Aorta (tissue), 5 donors: Measurements from ENCODE around the gene TERT. TPM values are rescaled to one million over a fixed set of nuclear protein-coding genes. Genes with fewer than 3 reads are reported as not detected.
"Not testable (repeated sequence)": the region's sequence is repeated elsewhere in the genome, so short reads cannot be mapped to it uniquely, and the experiment has no call there.

ENCODE experiments used
- ATAC-seq: fragments of 200-7000 bp; cut with Tn5 transposase; one replicate; pipeline ENCODE4 v1.9.1; 2022; ENCODE audit warnings: moderate library complexity; ENCODE audit not compliant: low FRiP score
- DNase-seq, 2 donors: peaks; one replicate each; pipeline ENCODE4 v3.0.0-alpha.2; 2020
- H3K27ac ChIP-seq, 2 donors: one replicate each; pipeline ENCODE4 v1.5.1; 2013; ENCODE audit warnings: low read length in 2 of 2, mild to moderate bottlenecking in 2 of 2, moderate library complexity in 2 of 2, control low read depth in 1 of 2, inconsistent platforms in 1 of 2, low read depth in 1 of 2
- H3K27me3 ChIP-seq, 2 donors: one replicate each; pipeline ENCODE4 v1.6.1; 2013; ENCODE audit warnings: control low read depth in 1 of 2, low read length in 1 of 2, mild to moderate bottlenecking in 1 of 2, moderate library complexity in 1 of 2; ENCODE audit not compliant: insufficient read depth in 2 of 2, control insufficient read depth in 1 of 2
- H3K36me3 ChIP-seq, 2 donors: one replicate each; pipeline ENCODE4 v1.6.1; 2013; ENCODE audit warnings: control low read depth in 1 of 2, low read length in 1 of 2, mild to moderate bottlenecking in 1 of 2; ENCODE audit not compliant: insufficient read depth in 2 of 2, control insufficient read depth in 1 of 2
- H3K4me1 ChIP-seq, 2 donors: one replicate each; pipeline ENCODE4 v1.6.1; 2013; ENCODE audit warnings: low read length in 2 of 2, control low read depth in 1 of 2, mild to moderate bottlenecking in 1 of 2, moderate library complexity in 1 of 2; ENCODE audit not compliant: insufficient read depth in 2 of 2, control insufficient read depth in 1 of 2
- H3K4me3 ChIP-seq, 2 donors: one replicate each; pipeline ENCODE4 v1.5.1; 2013; ENCODE audit warnings: low read length in 2 of 2, control low read depth in 1 of 2, mild to moderate bottlenecking in 1 of 2
- H3K9me3 ChIP-seq: one replicate; pipeline ENCODE4 v1.6.1; 2013; ENCODE audit warnings: mild to moderate bottlenecking, low read length; ENCODE audit not compliant: control insufficient read depth
- WGBS, 2 donors: extraction: QIAGEN DNeasy Blood & Tissue Kit; methylation state at CpG; one replicate each; pipeline ENCODE4 v1.1.7; 2013; 5-methylcytosine and 5-hydroxymethylcytosine counted together
- intact Hi-C, 2 donors: fragments of 100-400 bp; cut with DNase I; formaldehyde crosslinking; loops; one replicate each; pipeline versions ENCODE4 v1.14.2 to v1.15.0; 2022
- polyA plus RNA-seq, 2 donors: library from polyadenylated mRNA; stranded (reverse); fragments of 200-250 nt; gene quantifications; one replicate each; pipeline ENCODE4 v1.2.3, GENCODE V29; 2013
- total RNA-seq, 2 donors: library from RNA; stranded (reverse); fragmentation: NEBNext Ultra II Directional; extraction: Animal tissue kit (Norgen Biotek cat#: 25700); gene quantifications; one replicate each; pipeline ENCODE4 v1.2.1, GENCODE V29; 2021
- donor health status: healthy with polysubstance abuse.
- donor health status: Bipolar disorder and iron deficiency.
- donor health status: DM: no; HTN: no; CAD: no.
- donor health status: DM: no; HTN: no; CAD: no.
- donor health status: DM: yes; HTN: yes; CAD: no.

Gene TERT
- total and polyA plus RNA-seq, 4 donors, result not detected

DNA sequence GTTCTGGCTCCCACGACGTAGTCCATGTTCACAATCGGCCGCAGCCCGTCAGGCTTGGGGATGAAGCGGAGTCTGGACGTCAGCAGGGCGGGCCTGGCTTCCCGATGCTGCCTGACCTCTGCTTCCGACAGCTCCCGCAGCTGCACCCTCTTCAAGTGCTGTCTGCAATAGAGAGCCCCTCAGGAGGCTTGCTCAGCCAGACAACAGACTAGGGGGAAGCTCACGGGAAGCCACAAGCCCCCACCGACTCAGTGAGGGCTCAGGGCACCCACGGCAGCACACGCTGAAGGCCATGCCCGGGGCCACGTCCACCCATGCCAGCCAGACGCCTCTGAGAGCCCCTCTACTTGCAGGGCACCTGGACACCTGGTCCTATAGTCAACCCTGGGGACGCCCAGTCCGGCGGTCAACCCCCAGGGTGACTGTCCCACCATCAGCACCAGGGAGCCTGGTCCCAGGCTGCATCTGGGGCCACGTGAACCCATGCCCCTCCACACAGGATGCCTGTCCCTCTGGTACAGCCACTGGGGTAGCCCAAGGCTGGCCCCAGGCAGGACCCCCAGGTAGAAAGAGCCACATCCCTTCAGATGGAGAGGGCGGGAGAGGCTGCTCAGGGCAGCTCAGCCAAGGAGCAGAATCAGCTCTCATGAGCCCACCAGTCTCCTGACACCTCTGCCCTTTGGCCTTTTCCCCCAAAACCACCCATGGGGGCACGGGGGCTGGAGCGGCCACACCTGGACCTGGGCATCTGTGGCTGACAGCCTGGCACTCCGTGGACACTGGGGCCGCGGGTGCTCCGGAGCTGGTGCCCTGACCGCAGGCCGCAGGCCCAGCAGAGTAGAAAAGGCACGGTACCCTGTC lies 14.5 kb downstream of the TERT start:
- no peak for ATAC-seq
- no peaks in the 10 kb centered on the region for H3K36me3 ChIP-seq
- no peak overlapping the region for H3K27ac ChIP-seq
- 87 to 88% methylated on average over 32 of the region's 32 CpGs for WGBS, 2 donors
- H3K27me3 ChIP-seq, result no peaks in the 10 kb centered on the region
- intact Hi-C loops, result no loop called here
- H3K9me3 ChIP-seq, result no peaks in the 10 kb centered on the region
- H3K4me1 ChIP-seq, result no peaks in the 10 kb centered on the region
- no peak overlapping the region for H3K4me3 ChIP-seq
- peak; percentile 43 to 71 for DNase-seq

DNA sequence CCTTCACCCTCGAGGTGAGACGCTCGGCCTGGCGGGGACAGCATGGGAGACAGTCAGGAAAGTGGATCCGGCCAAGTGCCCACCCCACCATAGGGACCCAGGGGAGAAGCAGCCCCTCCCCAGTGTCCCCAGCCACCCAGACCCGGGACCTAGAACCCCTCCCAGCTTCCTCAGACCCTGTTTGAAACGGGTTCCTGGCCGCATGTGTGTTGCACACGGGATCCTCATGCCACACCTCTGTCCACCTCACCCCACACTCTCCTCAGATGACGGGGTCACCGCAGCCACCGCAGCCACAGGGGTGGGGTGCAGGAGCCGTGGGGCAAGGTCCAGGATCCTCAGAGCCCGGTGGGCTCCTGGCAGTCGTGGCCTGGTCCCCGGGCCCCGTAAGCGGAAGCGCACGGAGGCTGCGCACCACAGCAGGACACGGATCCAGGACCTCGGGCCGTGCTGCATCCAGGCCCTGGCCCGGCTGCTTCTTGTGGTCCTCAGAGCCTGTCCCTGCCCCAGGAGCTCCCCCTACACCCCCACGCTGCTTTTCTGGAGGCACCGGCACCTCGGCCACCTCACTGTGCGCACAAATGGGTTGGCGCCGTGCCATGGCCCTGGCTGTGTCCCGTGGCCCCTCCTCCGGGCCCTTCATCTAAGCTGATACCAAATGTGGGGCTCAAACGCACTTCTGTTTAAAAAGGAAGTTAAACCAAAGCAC lies 15.3 kb downstream of the TERT start:
- intact Hi-C loops, result no loop called here
- Histone ChIP-seq H3K27ac (no peak overlapping the region), H3K4me3 (no peak overlapping the region), H3K4me1 (no peaks in the 10 kb centered on the region), H3K36me3 (no peaks in the 10 kb centered on the region), H3K9me3 (no peaks in the 10 kb centered on the region), H3K27me3 (no peaks in the 10 kb centered on the region)
- WGBS, 2 donors, result 91% methylated on average over 33 to 34 of the region's 34 CpGs
- ATAC-seq (peak; percentile 29), DNase-seq (peak; percentile 40 to 68)

DNA sequence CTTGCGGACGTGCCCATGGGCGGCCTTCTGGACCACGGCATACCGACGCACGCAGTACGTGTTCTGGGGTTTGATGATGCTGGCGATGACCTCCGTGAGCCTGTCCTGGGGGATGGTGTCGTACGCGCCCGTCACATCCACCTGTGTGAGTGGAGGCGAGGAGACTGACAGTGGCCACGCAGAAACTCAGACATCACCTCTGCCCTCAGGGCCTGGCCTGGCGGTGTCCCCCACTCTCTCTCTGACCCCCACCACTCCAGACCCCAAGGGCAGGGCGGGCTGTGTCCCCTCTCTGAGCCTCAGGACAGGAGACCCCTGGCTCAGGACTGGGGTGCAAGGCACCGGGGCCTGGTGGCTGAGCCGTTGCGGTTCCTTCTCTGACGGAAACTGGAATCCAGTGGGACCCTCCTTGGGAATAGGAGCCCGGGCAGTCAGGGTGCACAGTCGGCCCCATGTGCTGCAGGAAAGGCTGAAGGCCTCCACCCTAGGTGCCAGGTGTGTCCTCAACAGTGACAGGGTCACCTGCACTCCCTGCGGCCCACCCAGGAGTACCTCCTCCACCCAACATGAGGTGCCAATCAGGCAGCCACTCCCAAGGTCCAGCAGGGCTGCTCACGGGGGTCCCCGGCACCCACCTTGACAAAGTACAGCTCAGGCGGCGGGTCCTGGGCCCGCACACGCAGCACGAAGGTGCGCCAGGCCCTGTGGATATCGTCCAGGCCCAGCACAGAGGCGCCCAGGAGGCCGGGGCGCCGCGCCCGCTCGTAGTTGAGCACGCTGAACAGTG lies 16.0 kb downstream of the TERT start:
- WGBS, 2 donors, result 94% methylated on average over 42 of the region's 42 CpGs
- intact Hi-C loops, result no loop called here
- DNase-seq (peak; percentile 30 to 71), ATAC-seq (peak; percentile 24)
- Histone ChIP-seq H3K36me3 (no peaks in the 10 kb centered on the region), H3K4me3 (no peak overlapping the region), H3K4me1 (no peaks in the 10 kb centered on the region), H3K27me3 (no peaks in the 10 kb centered on the region), H3K9me3 (no peaks in the 10 kb centered on the region), H3K27ac (no peak overlapping the region)

DNA sequence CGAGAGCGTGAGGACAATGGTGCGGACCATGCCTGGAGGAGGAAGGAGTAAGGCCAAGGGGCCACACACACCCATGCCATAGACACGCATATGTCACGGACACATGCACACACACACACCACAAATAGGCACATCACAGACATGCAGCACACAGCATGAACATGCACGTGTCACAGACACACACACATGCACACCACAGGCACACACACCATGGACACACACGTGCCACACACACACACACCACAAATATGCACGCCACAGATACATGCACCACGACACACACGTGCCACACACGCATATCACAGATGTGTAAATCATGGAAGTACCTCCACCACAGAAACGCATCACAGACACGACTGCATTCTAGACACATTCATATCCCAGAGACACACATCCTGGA lies 16.7 kb downstream of the TERT start:
- Histone ChIP-seq H3K4me1 (no peaks in the 10 kb centered on the region), H3K27me3 (no peaks in the 10 kb centered on the region), H3K4me3 (no peak overlapping the region), H3K9me3 (no peaks in the 10 kb centered on the region), H3K36me3 (no peaks in the 10 kb centered on the region), H3K27ac (no peak overlapping the region)
- intact Hi-C loops, result no loop called here
- ATAC-seq (no peak), DNase-seq (peak in 1 of 2 donors; percentile 27)
- WGBS, 2 donors, result 92 to 95% methylated on average over 13 of the region's 13 CpGs

DNA sequence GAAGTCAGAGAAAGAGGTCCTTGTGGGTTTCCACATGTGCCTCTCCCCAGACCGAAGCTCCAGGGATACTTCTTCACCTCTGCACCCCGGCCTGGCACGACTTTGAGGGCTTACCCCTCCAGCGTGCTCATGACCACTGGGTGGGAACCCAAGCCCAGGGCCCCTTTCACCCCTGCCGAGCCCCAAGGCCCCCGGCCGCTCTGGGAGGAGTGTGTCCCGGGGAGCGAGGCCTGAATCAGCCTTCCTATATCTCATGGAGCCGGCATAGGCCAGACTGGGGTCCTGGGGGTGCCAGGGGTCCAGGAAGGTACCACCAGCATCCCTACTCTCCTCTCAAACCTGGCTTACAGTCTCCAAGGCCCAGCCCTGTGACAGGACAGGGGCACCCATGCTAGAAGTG lies 17.1 kb downstream of the TERT start:
- intact Hi-C loops, result no loop called here
- DNase-seq (peak in 1 of 2 donors; percentile 6), ATAC-seq (no peak)
- Histone ChIP-seq H3K27me3 (no peaks in the 10 kb centered on the region), H3K4me3 (no peak overlapping the region), H3K36me3 (no peaks in the 10 kb centered on the region), H3K27ac (no peak overlapping the region), H3K4me1 (no peaks in the 10 kb centered on the region), H3K9me3 (no peaks in the 10 kb centered on the region)
- 91% methylated on average over 10 of the region's 10 CpGs for WGBS, 2 donors

DNA sequence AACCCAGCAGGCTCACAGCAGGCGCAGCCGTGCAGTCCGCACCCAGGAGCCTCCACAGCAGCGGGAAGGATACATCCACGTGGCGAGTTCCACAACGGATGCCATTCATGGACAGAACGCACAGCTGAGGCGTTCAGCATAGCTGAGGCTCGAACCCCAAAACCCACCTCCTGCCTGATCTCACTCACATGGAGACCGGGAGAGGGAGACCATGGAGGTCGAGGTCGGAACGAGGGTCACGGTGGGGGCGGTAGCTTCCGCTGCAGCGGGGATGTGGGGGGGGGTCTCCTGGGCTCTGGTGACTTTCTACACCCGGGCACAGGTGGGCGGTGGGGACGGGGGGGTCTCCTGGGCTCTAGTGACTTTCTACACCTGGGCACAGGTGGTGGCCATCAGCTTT lies 17.5 kb downstream of the TERT start:
- no peaks in the 10 kb centered on the region for H3K27me3 ChIP-seq
- no peak overlapping the region for H3K4me3 ChIP-seq
- DNase-seq, result peak in 1 of 2 donors; percentile 32
- intact Hi-C loops, result no loop called here
- whole genome bisulfite sequencing, 2 donors, result 87% methylated on average over 21 of the region's 21 CpGs
- no peaks in the 10 kb centered on the region for H3K4me1 ChIP-seq
- H3K36me3 ChIP-seq, result no peaks in the 10 kb centered on the region
- no peak overlapping the region for H3K27ac ChIP-seq
- no peaks in the 10 kb centered on the region for H3K9me3 ChIP-seq
- no peak for ATAC-seq

DNA sequence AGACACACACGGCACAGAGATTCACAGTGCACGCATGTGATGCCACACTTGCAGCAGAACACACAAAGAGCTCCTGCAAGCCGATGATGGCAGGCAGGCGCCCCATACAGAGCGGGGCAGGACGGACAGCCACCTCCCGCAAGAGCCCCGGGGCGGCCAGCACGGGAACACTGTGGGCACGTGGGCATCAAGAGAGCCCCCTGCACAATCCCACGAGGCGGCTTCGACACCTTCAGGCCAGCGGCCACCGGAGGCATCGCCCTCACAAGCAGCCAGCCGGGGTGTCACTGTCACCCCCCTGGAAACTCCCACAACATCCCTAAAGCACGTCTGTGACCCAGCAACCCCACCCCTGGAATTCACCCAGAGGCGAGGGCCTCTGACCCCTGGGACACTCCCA lies 17.9 kb downstream of the TERT start:
- Histone ChIP-seq H3K36me3 (no peaks in the 10 kb centered on the region), H3K4me3 (no peak overlapping the region), H3K4me1 (no peaks in the 10 kb centered on the region), H3K27me3 (no peaks in the 10 kb centered on the region), H3K27ac (no peak overlapping the region), H3K9me3 (no peaks in the 10 kb centered on the region)
- WGBS, 2 donors, result 85 to 86% methylated on average over 20 of the region's 20 CpGs
- DNase-seq, result no peak
- intact Hi-C loops, result no loop called here
- no peak for ATAC-seq

DNA sequence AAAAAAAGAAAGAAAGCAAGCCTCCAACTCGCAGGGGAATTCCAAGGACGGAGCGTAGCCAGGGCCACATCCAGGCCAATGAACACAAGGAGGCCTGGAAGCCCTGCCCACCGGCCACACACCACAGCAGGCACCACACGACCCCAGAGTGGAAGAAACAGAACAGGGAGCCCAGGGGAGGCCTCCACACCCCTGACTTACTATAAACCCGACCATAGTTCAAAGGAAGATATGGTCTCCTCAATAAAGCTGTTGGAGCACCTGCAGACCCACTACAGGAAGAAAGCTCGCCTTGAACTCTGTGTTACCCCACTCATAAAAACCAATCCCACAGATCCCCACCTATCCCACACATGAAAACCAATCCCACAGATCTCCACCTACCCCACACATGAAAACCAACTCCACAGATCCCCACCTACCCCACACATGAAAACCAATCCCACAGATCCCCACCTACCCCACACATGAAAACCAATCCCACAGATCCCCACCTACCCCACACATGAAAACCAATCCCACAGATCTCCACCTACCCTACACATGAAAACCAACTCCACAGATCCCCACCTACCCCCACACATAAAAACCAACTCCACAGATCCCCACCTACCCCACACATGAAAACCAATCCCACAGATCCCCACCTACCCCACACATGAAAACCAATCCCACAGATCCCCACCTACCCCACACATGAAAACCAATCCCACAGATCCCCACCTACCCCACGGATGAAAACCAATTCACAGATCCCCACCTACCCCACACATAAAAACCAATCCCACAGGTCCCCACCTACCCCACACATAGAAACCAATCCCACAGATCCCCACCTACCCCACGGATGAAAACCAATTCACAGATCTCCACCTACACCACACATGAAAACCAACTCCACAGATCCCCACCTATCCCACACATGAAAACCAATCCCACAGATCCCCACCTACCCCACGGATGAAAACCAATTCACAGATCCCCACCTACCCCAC lies 19.2 kb downstream of the TERT start:
- H3K27me3 ChIP-seq, H3K4me1 ChIP-seq, H3K9me3 ChIP-seq, H3K4me3 ChIP-seq, intact Hi-C loops, ATAC-seq, H3K36me3 ChIP-seq, H3K27ac ChIP-seq: not testable (repeated sequence)
- WGBS, 2 donors, result 59 to 60% methylated on average over 10 of the region's 10 CpGs
- peak in 1 of 2 donors; percentile 13 for DNase-seq
